GM21423 (cell line): ENCODE data around the gene RANGRF.

Experiments used
- ATAC-seq: cut with Tn5 transposase; IDR thresholded peaks from one replicate; pipeline ENCODE4 v1.9.1; 2021; ENCODE audit warnings: mild to moderate bottlenecking, moderate library complexity; ENCODE audit not compliant: unreplicated experiment

RANGRF gene

DNA sequence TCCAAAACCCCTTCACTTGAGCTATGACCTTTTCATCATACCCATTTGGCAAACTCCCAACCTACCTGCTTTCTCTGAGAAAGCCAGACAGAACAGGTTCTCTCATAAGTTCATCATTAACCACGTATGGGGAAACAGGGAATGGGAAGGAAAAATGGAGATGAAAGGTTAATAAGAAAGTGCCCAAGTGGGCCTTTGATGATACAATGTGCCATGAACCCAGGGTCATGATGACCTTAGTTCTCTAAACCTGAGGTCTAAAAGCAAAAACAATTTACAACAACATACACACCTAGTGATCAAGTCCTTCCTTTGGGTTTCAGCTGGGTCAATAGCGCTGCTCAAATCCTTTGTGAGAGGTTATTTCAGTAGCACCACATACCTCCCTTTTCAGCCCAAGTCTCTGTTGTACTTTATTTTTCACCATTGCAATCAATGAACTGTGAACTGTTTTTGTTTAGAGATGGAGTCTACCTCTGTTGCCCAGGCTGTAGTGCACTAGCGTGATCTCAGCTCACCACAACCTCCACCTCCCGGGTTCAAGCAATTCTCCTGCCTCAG, 14.5 kb upstream of the RANGRF start:
- ATAC-seq, result no peak

DNA sequence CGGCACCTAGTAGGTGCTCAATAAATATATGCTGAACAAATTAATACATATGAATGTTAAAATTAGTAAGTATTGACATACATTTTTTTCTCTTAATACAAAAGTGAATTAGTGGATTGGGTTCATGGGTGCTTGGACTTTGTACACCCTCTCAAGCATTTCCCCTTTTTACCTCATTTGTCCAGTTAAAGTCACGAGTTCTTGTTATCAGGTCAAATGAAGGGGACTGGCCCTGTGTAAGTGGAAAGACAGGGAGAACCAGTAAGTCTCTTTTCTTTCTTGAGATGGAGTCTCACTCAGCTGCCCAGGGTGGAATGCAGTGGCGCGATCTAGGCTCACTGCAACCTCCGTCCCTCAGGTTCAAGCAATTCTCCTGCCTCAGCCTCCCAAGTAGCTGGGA, 13.7 kb upstream of the RANGRF start:
- ATAC-seq, result no peak

DNA sequence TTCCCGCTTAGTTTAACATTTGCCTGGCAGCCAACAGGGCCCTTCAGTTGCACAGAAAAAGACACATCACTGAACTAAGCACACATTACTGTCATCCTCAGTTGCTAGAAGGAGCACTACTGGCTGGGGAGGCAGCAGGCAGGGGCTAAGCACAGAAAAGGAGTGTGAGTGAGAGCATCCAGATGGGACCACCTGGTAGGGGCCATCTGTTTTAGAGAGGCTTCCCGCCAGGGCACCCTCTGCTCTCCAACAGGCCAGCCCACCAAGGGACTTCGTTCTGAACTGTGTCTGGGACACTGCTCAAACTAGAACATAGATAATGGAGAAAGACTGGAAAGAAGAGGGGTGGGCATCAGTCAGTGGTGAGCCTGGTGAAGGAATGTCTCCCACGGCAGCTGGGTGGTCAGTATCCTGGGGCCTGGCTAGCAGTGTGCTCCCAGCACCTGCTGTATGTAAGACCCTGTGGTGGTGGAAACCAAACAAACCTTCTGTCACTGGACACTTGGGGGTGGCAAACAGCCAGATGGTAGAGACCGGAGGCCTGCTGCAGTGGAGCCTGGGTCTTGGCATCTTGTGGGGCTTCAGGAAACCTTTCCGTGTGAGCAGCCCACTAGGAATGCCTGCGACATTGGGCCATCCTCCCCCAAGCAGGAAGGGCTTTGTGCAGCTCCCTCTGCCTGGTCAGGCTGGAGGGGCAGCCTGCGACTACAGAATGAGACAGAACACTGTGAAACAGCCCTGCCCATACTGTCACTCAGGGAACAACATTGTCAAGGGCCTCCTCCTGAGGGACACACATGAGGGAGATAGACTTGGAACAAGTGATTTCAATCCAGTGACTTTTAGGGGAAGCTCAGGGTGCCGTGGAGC, 12.8 kb upstream of the RANGRF start:
- no peak for ATAC-seq

DNA sequence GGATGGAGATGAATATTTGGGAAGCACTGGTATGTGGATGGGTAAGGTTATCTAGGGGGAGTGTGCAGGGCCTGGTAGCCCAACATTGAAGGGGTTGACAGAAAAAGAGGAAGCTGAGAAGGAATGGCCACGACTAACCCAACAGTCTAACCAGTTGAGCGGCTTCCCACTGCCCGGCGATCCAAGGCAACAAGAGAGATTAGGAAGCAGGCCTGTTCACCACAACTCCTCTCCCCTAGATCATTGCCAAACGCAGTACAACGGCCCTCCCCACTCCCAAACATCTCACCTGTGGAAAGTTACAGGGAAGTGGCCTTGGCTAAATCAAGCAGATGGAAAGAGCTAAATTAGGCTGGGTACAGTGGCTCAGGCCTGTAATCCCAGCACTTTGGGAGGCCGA, 11.2 kb upstream of the RANGRF start:
- ATAC-seq, result no peak

DNA sequence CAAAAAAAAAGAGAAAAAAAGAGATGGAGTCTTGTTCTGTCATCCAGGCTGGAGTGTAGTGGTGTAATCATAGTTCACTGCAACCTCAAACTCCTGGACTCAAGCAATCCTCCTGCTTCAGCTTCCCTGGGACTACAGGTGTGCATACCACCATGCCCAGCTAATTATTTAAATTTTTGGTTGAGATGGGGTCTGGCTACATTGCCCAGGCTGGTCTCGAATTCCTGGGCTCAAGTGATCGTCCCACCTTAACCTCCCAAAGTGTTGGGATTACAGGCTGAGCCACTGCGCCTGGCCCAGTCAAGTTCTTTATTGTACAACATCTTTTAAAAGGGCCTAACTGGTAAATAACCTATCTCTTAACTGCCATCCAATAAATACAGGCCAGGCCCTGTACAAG, 6.1 kb upstream of the RANGRF start:
- ATAC-seq, result no peak

DNA sequence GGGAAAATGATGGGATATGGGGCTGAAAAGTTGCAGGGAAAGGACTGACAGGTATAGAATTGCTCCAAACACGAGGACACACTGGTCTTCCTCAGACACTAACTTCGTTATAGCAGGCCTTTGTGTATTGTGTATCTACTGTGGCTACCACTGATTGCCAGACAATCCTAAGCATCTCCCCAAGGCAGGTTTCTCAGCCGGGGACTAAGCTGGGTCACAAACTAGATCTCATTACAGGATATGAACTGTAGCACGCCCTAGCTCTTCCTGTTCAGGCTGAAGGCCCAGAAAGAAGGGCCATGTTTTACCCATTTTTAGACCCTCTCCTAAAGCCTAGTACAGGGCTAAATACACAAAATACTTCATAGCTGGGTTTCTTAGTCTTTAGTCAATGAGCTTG, 5.1 kb upstream of the RANGRF start:
- ATAC-seq, result no peak

DNA sequence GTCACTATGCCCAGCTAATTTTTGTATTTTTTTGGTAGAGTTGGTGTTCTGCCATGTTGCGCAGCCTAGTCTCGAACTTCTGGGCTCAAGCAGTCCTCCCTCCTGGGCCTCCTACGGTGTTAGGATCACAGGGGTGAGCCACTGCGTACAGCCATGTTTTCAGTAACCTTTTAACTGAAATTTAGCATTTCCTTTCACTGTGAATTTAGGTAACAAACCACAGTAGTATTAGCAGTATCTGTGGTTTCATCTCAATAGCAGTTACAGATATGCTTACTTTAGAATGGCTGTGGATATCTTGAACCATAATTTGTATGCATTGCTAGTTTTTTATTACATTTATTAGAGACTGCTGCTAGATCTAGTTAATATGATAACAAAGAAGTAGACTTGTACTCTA, 4.3 kb upstream of the RANGRF start:
- no peak for ATAC-seq

DNA sequence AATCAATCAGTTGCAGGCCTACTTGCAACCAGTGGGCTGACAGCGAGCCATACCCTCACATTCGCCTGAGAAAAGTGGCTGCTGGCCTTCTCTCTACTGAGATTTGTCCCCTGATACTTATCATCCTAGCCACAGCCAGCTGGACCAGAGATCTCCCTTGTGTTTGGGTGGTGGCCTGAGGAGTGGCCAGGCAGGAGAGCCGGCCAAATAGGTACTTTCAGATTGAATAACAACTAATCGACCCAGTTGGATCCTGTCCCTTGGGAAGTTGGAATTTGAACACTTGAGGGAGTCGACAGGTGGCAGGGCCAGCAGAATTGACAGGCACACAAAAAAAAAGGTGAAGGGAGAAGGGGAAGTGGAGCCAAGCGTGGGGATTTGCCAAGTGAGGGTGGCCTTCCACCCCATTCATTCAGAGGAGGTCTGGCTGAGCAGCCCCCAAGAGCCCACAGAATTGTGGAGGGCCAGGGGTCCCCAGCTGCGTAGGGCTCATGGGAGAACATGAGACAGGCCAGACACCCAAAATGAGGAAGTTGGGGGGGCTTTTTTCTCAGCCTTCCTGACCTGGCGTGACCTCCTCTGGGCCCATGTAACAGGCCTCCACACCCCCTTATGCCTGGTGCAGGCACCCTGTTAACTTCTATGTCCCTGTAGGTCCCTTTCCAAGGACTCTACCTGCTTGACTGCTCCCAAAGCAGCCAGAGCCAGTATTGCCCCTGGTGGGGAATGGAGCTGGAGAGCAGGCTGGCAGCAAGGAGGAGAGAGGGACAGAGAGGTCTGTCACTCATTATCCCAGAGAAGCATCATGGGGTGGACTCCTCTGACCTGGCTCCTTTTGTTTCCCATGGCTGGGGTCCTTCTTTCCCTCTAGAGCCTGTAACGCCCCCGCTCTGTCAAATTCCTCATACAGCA, 2.9 kb upstream of the RANGRF start:
- ATAC-seq, result no peak

DNA sequence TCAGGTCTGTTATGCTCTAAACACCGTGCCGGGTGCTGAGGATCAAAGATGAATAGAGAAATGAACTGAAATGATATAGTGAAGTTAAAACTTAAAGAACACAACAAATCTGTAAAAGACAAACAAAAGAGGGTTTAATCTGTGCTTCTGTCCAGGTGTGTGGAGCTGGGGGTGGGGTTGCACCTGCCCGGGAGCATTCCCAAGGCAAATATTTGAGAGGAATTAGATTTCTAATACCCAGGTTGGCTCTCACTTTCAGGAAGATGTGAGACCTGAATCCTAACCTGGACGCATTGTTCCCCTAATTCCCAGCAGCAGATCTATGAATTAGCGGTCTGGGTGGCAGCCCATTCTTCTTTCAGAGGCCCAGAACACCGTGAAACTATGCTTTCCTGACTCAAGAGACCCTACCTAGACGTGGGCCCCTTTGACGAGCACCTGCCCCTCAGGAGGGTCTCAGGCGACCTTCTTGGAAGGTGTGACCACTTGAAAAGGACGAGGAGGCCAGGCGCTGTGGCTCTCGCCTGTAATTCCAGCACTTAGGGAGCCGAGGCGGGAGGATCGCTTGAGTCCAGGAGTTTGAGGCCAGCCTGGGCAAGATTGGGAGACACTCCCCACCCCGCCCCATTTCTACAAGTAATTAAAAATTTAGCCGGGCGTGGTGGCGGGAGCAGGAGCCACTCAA, 677 bp upstream of the RANGRF start:
- no peak for ATAC-seq

DNA sequence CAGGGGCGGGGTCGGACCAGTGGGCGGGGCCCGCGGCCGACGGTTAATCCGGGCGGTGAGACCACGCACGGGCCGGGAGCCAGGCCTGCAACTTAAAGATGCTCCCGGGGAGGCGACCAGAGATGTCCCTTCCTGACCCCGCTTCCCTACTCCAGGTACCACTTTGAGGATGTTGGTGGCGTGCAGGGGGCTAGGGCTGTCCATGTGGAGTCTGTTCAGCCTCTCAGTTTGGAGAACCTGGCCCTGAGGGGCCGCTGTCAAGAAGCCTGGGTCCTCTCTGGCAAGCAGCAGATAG, 580 bp downstream of the RANGRF start:
- no peak for ATAC-seq

DNA sequence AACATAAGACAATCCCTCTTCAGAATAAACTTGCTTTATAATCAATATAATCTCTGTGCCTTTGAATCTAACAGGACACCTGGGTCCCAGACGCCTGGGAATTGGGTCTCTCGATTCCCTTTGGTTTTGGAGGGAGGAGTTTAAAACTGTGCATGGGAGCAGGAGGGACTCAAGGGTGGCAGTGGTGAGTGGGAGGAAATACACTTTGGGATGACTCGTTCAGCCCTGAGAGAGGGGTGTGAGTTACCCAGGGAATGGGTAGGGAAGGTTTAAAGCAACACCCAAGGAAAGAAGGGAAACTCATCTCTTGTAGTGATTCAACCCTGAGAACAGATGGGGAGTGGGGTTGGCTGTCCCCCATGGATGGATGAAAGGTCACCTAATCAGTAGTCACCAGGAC, 1.6 kb downstream of the RANGRF start:
- no peak for ATAC-seq

DNA sequence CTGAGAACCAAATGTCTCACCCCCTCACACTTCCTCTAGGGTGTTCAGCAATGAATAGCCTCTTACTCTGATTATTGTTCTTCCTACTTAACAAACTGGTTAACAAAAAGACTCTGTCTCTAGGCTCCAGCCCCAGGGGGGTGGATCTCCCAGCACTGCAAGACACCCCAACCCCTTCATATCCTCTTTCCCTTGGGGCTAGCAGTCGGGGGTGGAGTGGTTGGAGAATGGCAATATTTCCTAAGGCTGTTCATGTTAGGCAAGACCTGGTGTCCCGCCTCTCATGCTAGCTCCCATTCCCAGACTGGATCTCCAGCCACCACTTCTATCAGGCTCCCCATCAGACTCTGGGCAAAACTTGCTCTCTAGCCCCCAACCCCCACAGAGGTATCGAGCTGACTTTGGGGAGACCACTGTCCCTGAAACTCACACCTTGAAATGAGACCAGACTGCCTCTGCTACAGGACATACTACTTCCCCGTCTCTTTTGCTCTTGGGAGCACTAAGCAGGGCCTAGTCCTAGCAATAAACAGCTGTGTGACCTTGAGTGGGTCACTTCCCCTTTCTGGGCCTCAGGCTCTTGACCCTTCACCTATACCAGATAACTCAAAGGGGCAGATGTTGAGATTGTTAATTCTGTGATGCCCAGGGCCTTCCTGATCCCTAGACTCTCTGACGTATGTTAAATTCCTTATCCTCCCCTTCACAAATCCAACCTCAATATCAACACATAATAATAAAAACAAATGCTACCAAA, 4.3 kb downstream of the RANGRF start:
- ATAC-seq, result no peak

DNA sequence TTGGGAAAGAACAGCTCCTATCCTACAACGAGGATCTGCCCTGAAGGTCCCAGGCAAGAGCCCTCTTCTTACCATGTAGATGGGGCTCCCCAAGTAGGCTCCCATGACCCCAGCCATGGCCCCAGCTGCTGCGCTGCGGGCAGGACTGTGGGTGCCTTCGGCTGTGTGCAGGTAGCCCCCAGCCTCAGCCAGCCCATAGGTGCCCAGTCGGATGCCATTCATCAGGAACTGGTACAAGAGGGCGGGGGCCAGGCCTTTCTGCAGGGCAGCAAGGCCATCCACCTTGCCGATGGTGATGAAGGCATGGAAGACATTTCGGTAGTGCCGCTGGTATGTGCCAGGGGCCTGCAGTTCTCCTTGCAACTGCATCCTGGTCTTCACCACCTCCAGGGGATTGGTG, 5.9 kb downstream of the RANGRF start:
- no peak for ATAC-seq

DNA sequence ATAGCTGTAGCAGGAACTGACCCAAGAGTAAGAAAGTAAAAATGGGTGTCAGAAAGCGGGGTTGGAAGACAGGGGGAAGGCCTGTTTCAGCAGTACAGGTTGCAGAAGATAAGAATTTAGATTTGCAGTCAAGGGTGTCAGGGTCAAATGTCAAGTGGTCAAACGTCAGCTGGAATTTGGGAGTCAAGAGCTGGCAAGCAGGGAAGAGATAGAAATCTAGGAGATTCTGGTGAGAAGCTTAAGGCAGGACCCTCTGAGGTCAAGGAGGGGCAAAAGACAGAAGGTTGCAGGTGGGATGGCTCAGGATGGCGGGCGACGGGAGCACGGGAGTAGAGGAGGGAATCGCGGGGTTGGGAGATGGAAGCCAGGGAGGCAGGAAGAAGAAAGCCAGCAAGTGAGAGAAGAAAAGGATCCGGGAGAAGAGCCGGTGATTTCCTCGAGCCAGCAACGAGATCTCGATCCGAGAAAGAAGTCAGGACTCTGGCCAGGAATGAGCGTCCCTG, 6.4 kb downstream of the RANGRF start:
- ATAC-seq, result no peak

DNA sequence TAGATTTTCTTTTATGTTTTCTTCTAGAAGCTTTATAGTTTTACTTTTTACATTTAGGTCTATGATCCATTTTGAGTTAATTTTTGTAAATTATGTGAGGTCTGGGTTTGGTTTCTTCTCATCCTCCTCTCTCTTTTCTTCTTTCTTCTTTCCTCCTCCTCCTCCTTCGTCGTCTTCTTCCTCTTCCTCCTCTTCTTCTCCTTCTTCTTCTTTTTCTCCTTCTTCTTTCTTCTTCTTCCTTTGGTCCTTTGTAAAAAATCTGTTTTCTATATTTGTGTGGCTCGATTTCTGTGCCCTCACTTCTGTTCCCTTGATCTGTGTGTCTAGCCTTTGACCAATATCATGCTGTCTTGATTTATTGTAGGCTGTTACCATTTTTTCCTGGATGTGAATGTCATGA, 11.8 kb downstream of the RANGRF start:
- no peak for ATAC-seq

DNA sequence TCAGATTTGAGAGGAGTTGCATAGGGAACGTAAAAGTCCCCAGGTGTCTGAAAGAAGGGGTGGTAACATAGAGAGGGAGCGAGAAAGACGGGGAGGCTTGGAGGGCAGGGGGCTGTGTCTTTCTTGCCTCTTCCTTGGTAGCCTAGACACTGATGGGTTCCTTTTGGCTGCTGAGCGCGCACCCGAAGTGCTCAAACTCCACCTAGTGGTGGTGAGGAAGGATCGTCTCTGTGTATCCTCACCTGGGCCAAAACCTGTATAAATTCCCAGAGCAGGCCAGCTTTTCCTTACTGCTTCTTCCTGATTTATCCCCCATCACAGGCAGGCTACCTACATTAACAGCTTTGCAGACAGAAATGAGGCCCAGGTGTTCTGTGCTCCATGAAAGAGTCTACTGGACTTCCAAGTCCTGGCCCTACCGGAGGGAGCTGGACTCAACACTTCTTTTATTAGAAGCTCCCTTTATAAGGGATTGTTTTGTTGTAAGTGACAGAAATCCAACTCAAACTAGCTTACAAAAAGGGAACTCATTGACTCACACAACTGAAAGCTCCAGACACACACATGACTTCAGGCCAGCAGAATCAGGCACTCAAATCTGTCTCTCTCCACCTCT, 12.3 kb downstream of the RANGRF start:
- no peak for ATAC-seq

DNA sequence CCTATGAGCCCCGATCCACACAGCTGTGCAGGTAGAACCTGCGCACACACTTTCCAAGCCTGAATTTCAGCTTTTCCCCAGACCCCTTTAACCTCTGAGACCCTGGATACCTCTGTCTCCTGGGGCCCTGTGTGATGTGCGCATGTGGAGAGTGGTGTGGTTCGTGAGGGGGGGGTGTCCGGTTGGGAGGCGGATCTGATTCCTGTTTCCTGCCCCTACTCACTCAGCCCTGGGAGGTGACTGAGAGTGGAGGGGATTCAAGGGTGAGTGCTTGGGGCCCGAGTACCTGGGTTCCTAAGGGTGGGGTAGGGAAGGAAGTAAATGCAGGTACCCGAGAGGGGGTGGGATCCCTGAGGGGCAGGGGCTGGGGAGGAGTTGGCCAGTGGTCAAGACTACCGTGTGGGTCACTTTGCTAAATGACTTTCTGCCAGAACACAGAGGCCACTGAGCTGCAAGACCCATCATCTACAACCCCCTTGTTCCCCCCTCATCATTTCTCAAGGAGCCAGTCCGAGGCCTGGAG, 22.2 kb downstream of the RANGRF start:
- no peak for ATAC-seq

DNA sequence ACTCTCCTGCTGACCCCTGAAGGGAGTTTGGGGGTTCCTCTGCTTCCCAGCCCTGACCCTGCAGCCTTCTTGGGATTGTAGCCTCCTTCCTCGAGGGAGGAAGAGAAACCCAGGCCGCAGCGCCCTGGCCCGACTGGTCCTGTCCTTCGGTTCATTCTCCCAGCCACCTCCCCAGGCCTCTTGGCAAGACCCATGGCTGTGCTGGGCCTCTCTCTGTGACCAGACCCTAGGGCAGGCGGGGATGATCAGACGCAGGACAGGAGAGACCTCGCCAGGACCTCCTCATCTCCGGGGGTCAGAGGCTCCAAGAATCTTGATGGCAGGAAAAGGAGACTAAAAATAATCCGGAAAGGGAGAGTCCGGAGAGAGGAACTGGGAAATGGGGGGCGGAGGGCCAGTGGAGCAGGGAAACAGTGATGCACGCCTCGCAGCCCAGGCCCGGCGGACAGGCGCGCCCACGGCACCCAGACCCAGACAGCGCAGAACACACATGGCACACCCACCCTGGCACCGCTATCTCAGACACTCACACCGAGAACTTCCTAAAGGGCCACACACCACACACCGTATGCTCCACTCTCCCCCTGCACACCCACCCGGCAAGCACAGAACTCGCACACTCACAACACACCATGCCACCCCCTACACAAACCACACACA, 22.8 kb downstream of the RANGRF start:
- no peak for ATAC-seq

DNA sequence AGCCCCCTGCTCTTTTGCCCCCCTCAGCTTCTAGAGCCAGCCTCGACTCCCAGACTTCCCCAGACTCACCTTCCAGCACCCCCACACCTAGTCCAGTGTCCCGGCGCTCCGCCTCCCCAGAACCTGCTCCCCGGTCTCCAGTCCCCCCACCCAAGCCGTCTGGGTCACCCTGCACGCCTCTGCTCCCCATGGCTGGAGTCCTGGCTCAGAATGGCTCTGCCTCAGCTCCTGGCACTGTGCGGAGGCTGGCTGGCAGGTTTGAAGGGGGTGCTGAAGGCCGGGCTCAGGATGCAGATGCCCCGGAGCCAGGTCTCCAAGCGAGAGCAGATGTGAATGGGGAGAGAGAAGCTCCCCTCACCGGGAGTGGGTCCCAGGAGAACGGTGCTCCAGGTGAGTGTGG, 23.8 kb downstream of the RANGRF start:
- no peak for ATAC-seq
